ENCODE data around the gene PCNT.

DNA sequence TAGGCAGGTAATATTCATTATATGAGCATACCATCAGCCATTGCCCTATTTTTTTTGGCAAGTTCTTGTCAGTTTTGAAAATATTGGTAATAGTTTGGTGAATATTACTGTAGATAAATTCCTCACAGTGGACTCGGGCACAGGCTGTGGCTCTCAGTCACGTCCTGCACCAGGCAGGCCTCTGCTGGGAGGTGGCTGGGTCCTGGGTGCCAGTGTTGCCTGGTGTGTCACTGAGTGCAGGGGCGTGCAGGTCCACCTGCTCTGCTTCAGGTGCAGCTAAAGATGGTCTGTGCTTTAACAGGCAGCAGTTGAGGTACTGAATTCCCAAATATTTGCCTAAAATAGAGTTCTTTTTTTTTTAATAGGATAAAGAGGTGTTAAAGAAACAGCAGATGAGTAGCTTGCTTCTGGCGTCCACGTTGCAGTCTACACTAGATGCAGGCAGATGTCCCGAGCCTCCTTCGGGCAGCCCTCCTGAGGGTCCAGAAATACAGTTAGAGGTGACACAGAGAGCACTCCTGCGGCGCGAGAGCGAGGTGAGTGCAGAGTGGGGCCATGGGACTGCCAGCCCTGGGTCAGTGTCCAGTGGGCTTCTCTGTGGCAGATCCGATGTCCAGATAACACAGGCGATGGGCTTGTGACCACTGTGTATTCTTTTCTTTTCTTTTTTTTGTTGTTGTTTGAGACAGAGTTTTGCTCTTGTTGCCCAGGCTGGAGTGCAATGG is 77.4 kb downstream of the PCNT start:
- TF ChIP-seq, protein P1, sequence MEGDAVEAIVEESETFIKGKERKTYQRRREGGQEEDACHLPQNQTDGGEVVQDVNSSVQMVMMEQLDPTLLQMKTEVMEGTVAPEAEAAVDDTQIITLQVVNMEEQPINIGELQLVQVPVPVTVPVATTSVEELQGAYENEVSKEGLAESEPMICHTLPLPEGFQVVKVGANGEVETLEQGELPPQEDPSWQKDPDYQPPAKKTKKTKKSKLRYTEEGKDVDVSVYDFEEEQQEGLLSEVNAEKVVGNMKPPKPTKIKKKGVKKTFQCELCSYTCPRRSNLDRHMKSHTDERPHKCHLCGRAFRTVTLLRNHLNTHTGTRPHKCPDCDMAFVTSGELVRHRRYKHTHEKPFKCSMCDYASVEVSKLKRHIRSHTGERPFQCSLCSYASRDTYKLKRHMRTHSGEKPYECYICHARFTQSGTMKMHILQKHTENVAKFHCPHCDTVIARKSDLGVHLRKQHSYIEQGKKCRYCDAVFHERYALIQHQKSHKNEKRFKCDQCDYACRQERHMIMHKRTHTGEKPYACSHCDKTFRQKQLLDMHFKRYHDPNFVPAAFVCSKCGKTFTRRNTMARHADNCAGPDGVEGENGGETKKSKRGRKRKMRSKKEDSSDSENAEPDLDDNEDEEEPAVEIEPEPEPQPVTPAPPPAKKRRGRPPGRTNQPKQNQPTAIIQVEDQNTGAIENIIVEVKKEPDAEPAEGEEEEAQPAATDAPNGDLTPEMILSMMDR (IDR thresholded peaks at IDR 0.05) = no peak
- TF ChIP-seq EZH2 (IDR thresholded peaks at IDR 0.05; ENCODE audit: borderline replicate concordance, insufficient read depth, low read depth, low read length, poor library complexity, severe bottlenecking) = no peak

Measured in B cell (primary cell).